ENCODE results near the gene ROR2.

ROR2 gene

GRCh38 chr9:91832322-91832721 lies 117.7 kb downstream of the ROR2 start:
- H3K4me3 ChIP-seq (ENCODE audit: low read depth, low read length) = no peak overlapping the region

GRCh38 chr9:91825866-91826265 lies 124.2 kb downstream of the ROR2 start:
- no peak overlapping the region for H3K4me3 ChIP-seq (ENCODE audit: low read depth, low read length)
- no peak for DNase-seq (ENCODE audit: low read depth)

More at GRCh38 chr9:91832322-91832721, 117.7 kb downstream of the ROR2 start:
- no peak for DNase-seq (ENCODE audit: low read depth)

- H3K4me3 ChIP-seq (ENCODE audit: low read depth, low read length) = no peak overlapping the region
- no peak for DNase-seq (ENCODE audit: low read depth)
These were observed 124.6 kb downstream of the ROR2 start for GRCh38 chr9:91825422-91825821.

- no peak for DNase-seq (ENCODE audit: low read depth)
- H3K4me3 ChIP-seq (ENCODE audit: low read depth, low read length) = no peak overlapping the region
These were observed 125.3 kb downstream of the ROR2 start for GRCh38 chr9:91824601-91825305.

GRCh38 chr9:91824151-91824550 lies 125.9 kb downstream of the ROR2 start:
- no peak for DNase-seq (ENCODE audit: low read depth)
- no peak overlapping the region for H3K4me3 ChIP-seq (ENCODE audit: low read depth, low read length)

GRCh38 chr9:91820949-91821880 lies 128.8 kb downstream of the ROR2 start:
- DNase-seq (ENCODE audit: low read depth) = no peak
- no peak overlapping the region for H3K4me3 ChIP-seq (ENCODE audit: low read depth, low read length)

GRCh38 chr9:91820126-91820750 lies 129.8 kb downstream of the ROR2 start:
- H3K4me3 ChIP-seq (ENCODE audit: low read depth, low read length) = no peak overlapping the region
- DNase-seq (ENCODE audit: low read depth) = no peak

GRCh38 chr9:91818647-91819403 lies 131.2 kb downstream of the ROR2 start:
- no peak for DNase-seq (ENCODE audit: low read depth)
- H3K4me3 ChIP-seq (ENCODE audit: low read depth, low read length) = no peak overlapping the region

- no peak for DNase-seq (ENCODE audit: low read depth)
- no peak overlapping the region for H3K4me3 ChIP-seq (ENCODE audit: low read depth, low read length)
These were observed 131.8 kb downstream of the ROR2 start for GRCh38 chr9:91818225-91818585.

- peak; percentile 63 for DNase-seq (ENCODE audit: low read depth)
- peak overlapping the region; percentile 14 for H3K4me3 ChIP-seq (ENCODE audit: low read depth, low read length)
These were observed 132.4 kb downstream of the ROR2 start for GRCh38 chr9:91817493-91818224.

- DNase-seq (ENCODE audit: low read depth) = no peak
- H3K4me3 ChIP-seq (ENCODE audit: low read depth, low read length) = no peak overlapping the region
These were observed 132.9 kb downstream of the ROR2 start for GRCh38 chr9:91817106-91817492.

GRCh38 chr9:91816356-91816755 lies 133.7 kb downstream of the ROR2 start:
- no peak for DNase-seq (ENCODE audit: low read depth)
- H3K4me3 ChIP-seq (ENCODE audit: low read depth, low read length) = no peak overlapping the region

GRCh38 chr9:91815896-91816295 lies 134.1 kb downstream of the ROR2 start:
- no peak for DNase-seq (ENCODE audit: low read depth)
- no peak overlapping the region for H3K4me3 ChIP-seq (ENCODE audit: low read depth, low read length)

GRCh38 chr9:91814753-91815152 lies 135.3 kb downstream of the ROR2 start:
- H3K4me3 ChIP-seq (ENCODE audit: low read depth, low read length) = no peak overlapping the region
- no peak for DNase-seq (ENCODE audit: low read depth)

- H3K4me3 ChIP-seq (ENCODE audit: low read depth, low read length) = no peak overlapping the region
- no peak for DNase-seq (ENCODE audit: low read depth)
These were observed 135.8 kb downstream of the ROR2 start for GRCh38 chr9:91814201-91814600.

- no peak for DNase-seq (ENCODE audit: low read depth)
- no peak overlapping the region for H3K4me3 ChIP-seq (ENCODE audit: low read depth, low read length)
These were observed 136.7 kb downstream of the ROR2 start for GRCh38 chr9:91813176-91813795.

- no peak overlapping the region for H3K4me3 ChIP-seq (ENCODE audit: low read depth, low read length)
- no peak for DNase-seq (ENCODE audit: low read depth)
These were observed 137.8 kb downstream of the ROR2 start for GRCh38 chr9:91812191-91812590.

GRCh38 chr9:91811024-91811909 lies 138.8 kb downstream of the ROR2 start:
- no peak overlapping the region for H3K4me3 ChIP-seq (ENCODE audit: low read depth, low read length)
- no peak for DNase-seq (ENCODE audit: low read depth)
